HG03442 (cell line): ENCODE results near the gene EXOC4.
A peak's percentile ranks its signal among the peaks of the same experiment; 100 is the strongest.
"Not testable (repeated sequence)": the region's sequence is repeated elsewhere in the genome, so short reads cannot be mapped to it uniquely, and the experiment has no call there.

ENCODE experiments used
- ATAC-seq: cut with Tn5 transposase; IDR thresholded peaks from one replicate; pipeline ENCODE4 v1.9.1; 2021; ENCODE audit warnings: mild to moderate bottlenecking, moderate library complexity; ENCODE audit not compliant: unreplicated experiment

Gene EXOC4

GRCh38 chr7:134046594-134047128 lies 793.8 kb downstream of the EXOC4 start:
- ATAC-seq = no peak

- no peak for ATAC-seq
These were observed 794.8 kb downstream of the EXOC4 start for GRCh38 chr7:134047675-134048074.

- no peak for ATAC-seq
These were observed 795.3 kb downstream of the EXOC4 start for GRCh38 chr7:134048166-134048565.

GRCh38 chr7:134051020-134051419 lies 798.1 kb downstream of the EXOC4 start:
- no peak for ATAC-seq

GRCh38 chr7:134056816-134057215 lies 803.9 kb downstream of the EXOC4 start:
- no peak for ATAC-seq

- ATAC-seq = no peak
These were observed 805.6 kb downstream of the EXOC4 start for GRCh38 chr7:134058521-134058920.

- no peak for ATAC-seq
These were observed 806.1 kb downstream of the EXOC4 start for GRCh38 chr7:134058980-134059379.

GRCh38 chr7:134059921-134060320 lies 807.0 kb downstream of the EXOC4 start:
- ATAC-seq = no peak

GRCh38 chr7:134060874-134061273 lies 808.0 kb downstream of the EXOC4 start:
- ATAC-seq = no peak

GRCh38 chr7:134062460-134062859 lies 809.6 kb downstream of the EXOC4 start:
- ATAC-seq = no peak

- ATAC-seq = no peak
These were observed 812.5 kb downstream of the EXOC4 start for GRCh38 chr7:134065415-134065814.

GRCh38 chr7:134067164-134067563 lies 814.3 kb downstream of the EXOC4 start:
- no peak for ATAC-seq

- no peak for ATAC-seq
These were observed 815.8 kb downstream of the EXOC4 start for GRCh38 chr7:134068670-134069069.

- ATAC-seq = no peak
These were observed 816.3 kb downstream of the EXOC4 start for GRCh38 chr7:134069187-134069586.

GRCh38 chr7:134070673-134071072 lies 817.8 kb downstream of the EXOC4 start:
- no peak for ATAC-seq

- peak; percentile 95 for ATAC-seq
These were observed 818.8 kb downstream of the EXOC4 start for GRCh38 chr7:134071355-134072331.

- ATAC-seq = no peak
These were observed 820.4 kb downstream of the EXOC4 start for GRCh38 chr7:134073276-134073675.

- ATAC-seq = no peak
These were observed 822.9 kb downstream of the EXOC4 start for GRCh38 chr7:134075799-134076198.

GRCh38 chr7:134077560-134077959 lies 824.7 kb downstream of the EXOC4 start:
- not testable (repeated sequence) for ATAC-seq

GRCh38 chr7:134078991-134079390 lies 826.1 kb downstream of the EXOC4 start:
- ATAC-seq = no peak

- no peak for ATAC-seq
These were observed 828.8 kb downstream of the EXOC4 start for GRCh38 chr7:134081695-134082094.

- no peak for ATAC-seq
These were observed 831.0 kb downstream of the EXOC4 start for GRCh38 chr7:134083766-134084487.
